ENCODE measurements around the gene KLHL13.

DNA sequence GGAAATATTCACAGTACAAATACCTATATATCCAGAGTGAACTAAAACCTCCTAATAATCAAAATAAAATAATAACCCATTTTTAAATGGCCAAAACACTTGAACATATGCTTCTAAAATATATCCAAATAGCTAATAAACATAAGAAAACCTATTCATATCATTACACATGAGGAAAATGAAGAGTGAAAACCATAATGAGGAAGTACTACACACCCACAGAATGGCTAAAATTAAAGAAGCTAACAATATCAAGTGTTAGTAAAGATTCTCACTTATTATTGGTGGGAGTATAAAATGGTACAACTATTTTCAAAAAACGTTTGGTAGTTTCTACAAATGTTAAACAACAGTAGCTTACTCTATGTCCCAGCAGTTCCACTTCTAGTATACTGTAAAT is 92.1 kb downstream of the KLHL13 start:
- TF ChIP-seq CTCF (IDR thresholded peaks at IDR 0.05; ENCODE audit: borderline replicate concordance, extremely low read depth, low read length, poor library complexity, severe bottlenecking) (no peak), EZH2 (IDR thresholded peaks at IDR 0.05; ENCODE audit: borderline replicate concordance, low read depth, low read length, severe bottlenecking) (no peak)

All from DND-41 (cell line).